Activated T-helper 2 cell treated with anti-CD3 and anti-CD28 coated beads, Interferon-gamma antibody, Interleukin-2, Interleukin-4, amounts not matched to agents 10 μg/mL and 5 μg/mL and 100 μg/mL, durations not matched to agents 14 hours and 24 hours and 36 hours (primary cell): Measurements from ENCODE around the gene PPT2. TPM values are rescaled to one million over a fixed set of nuclear protein-coding genes. Genes with fewer than 3 reads are reported as not detected.
A peak's percentile ranks its signal among the peaks of the same experiment; 100 is the strongest.

Experiments
- DNase-seq: peaks from one replicate; pipeline ENCODE4 v3.0.0; 2021; ENCODE audit warnings: low spot score
- H3K27ac Mint-ChIP-seq: one replicate; pipeline ENCODE4 v1.8.0; 2021; ENCODE audit warnings: mixed read lengths
- H3K27me3 Mint-ChIP-seq: one replicate; pipeline ENCODE4 v1.8.0; 2021; ENCODE audit warnings: low read depth, mixed read lengths
- H3K36me3 Mint-ChIP-seq: one replicate; pipeline ENCODE4 v1.8.0; 2021; ENCODE audit warnings: low read depth, mixed read lengths
- H3K4me1 Mint-ChIP-seq: one replicate; pipeline ENCODE4 v1.8.0; 2021; ENCODE audit warnings: low read depth, mixed read lengths
- H3K4me3 Mint-ChIP-seq: one replicate; pipeline ENCODE4 v1.8.0; 2021; ENCODE audit warnings: low read depth, mild to moderate bottlenecking, moderate library complexity, mixed read lengths
- H3K9me3 Mint-ChIP-seq: one replicate; pipeline ENCODE4 v1.8.0; 2021; ENCODE audit warnings: mixed read lengths
- intact Hi-C: fragments of 100-400 bp; cut with micrococcal nuclease; formaldehyde crosslinking; loops from one replicate; pipeline ENCODE4 v1.15.1; 2023
- total RNA-seq: library from RNA; stranded (reverse); gene quantifications from 2 replicates; pipeline ENCODE4 v1.2.3, GENCODE V29; 2022

The PPT2 gene
- total RNA-seq, 1 donor from 2014 or later = 11.5 TPM

GRCh38 chr6:32166411-32167061 is 12.6 kb downstream of the PPT2 start:
- intact Hi-C loops = no loop called here
- DNase-seq = no peak
- Mint-ChIP-seq H3K27ac (no peak overlapping the region), H3K36me3 (peaks cover 22% of the 10 kb centered on the region), H3K9me3 (no peaks in the 10 kb centered on the region), H3K4me1 (no peaks in the 10 kb centered on the region), H3K4me3 (no peak overlapping the region), H3K27me3 (no peaks in the 10 kb centered on the region)

- peaks cover 22% of the 10 kb centered on the region for H3K36me3 Mint-ChIP-seq
- H3K27me3 Mint-ChIP-seq = no peaks in the 10 kb centered on the region
These were observed 13.3 kb downstream of the PPT2 start for GRCh38 chr6:32167154-32167760.

DNA sequence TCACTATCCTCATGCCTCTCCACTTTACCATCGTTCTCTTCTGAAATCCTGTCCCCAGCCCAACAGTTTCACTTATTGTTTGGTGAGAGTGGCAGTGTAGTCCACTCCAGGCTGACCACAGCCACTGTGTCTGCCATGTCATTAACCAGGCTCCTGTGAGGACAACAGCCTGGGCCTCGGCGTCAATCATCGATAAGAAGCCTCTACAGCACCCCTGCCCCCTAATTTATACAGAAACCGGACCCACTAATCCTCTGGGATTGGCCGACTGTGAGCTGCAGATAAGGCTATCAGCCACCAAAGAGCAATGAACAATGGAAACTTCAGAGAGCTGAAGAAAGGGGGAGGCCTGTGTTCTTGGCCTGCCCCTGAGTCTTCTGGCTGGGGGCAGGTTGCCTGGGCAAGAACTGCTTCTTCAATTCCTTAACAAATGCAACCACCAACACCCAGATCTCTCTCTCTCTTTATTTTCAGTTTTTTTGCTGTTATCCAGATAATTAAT is 13.9 kb downstream of the PPT2 start:
- peak overlapping the region; percentile 7 for H3K27ac Mint-ChIP-seq
- H3K36me3 Mint-ChIP-seq = peaks cover 22% of the 10 kb centered on the region
- H3K4me3 Mint-ChIP-seq = no peak overlapping the region
- H3K27me3 Mint-ChIP-seq = no peaks in the 10 kb centered on the region
- DNase-seq = no peak
- intact Hi-C loops = no loop called here
- H3K9me3 Mint-ChIP-seq = no peaks in the 10 kb centered on the region
- H3K4me1 Mint-ChIP-seq = peaks cover 3% of the 10 kb centered on the region

More at GRCh38 chr6:32167154-32167760, 13.3 kb downstream of the PPT2 start:
- H3K9me3 Mint-ChIP-seq = no peaks in the 10 kb centered on the region
- intact Hi-C loops = no loop called here
- no peaks in the 10 kb centered on the region for H3K4me1 Mint-ChIP-seq
- H3K27ac Mint-ChIP-seq = no peak overlapping the region
- DNase-seq = no peak
- H3K4me3 Mint-ChIP-seq = no peak overlapping the region

GRCh38 chr6:32168350-32168749 is 14.4 kb downstream of the PPT2 start:
- no peak for DNase-seq
- peaks cover 22% of the 10 kb centered on the region for H3K36me3 Mint-ChIP-seq
- intact Hi-C loops = no loop called here
- no peak overlapping the region for H3K4me3 Mint-ChIP-seq
- H3K27me3 Mint-ChIP-seq = no peaks in the 10 kb centered on the region
- H3K27ac Mint-ChIP-seq = no peak overlapping the region
- H3K9me3 Mint-ChIP-seq = no peaks in the 10 kb centered on the region
- H3K4me1 Mint-ChIP-seq = peaks cover 5% of the 10 kb centered on the region

- H3K4me3 Mint-ChIP-seq = no peak overlapping the region
- no peaks in the 10 kb centered on the region for H3K9me3 Mint-ChIP-seq
- no peak for DNase-seq
- H3K36me3 Mint-ChIP-seq = peaks cover 22% of the 10 kb centered on the region
- peaks cover 12% of the 10 kb centered on the region for H3K4me1 Mint-ChIP-seq
- H3K27me3 Mint-ChIP-seq = no peaks in the 10 kb centered on the region
- intact Hi-C loops = no loop called here
- H3K27ac Mint-ChIP-seq = no peak overlapping the region
These were observed 15.1 kb downstream of the PPT2 start for GRCh38 chr6:32168807-32169591.

DNA sequence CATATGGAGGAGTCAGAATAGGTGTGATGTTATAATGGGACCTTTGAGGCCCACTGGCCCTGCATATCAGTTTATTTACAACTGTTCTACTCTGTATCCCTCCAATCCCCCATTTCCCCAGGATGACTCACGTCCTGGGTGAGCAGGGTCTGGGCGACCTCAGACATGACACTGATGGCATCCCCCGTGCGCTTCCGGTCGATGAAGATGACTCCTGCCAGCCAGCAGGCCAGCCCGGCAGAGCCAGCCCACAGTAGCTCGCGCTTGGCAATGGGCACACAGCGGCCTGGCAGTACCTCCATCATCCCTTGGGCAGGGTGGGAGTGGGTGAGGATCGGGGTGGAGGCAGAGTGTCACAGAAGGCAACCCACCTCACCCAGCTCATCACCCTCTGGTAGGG is 16.4 kb downstream of the PPT2 start:
- H3K4me1 Mint-ChIP-seq = peaks cover 18% of the 10 kb centered on the region
- H3K27ac Mint-ChIP-seq = no peak overlapping the region

DNA sequence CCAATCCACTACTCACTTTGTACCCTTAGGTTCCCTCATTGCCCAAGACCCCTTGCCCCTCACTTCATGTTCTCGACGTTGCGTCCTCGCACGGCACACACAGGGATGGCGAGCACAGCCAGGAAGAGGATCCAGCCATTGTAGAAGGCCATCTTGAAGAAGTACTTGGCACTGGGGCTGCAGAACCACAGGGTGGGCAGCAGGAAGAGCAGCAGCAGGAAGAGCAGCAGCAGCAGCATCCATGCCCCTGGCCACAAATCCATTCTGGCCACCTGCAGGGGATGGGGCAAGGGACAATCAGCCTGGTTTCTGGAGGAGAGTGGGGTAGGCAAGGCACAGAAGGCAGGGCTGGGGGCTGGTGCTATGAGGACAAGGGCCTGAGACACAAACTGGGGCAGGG is 17.3 kb downstream of the PPT2 start:
- no peak for DNase-seq
- H3K4me1 Mint-ChIP-seq = peaks cover 20% of the 10 kb centered on the region
- H3K27ac Mint-ChIP-seq = no peak overlapping the region

More for the DNA sequence above, 16.4 kb downstream of the PPT2 start:
- H3K27me3 Mint-ChIP-seq = no peaks in the 10 kb centered on the region
- H3K9me3 Mint-ChIP-seq = no peaks in the 10 kb centered on the region
- intact Hi-C loops = loop anchor here (10.0 kb wide), 2 partner anchors 335 to 515 kb away; partner anchors contain the start of genes APOM and BAG6
- peaks cover 25% of the 10 kb centered on the region for H3K36me3 Mint-ChIP-seq
- no peak for DNase-seq
- no peak overlapping the region for H3K4me3 Mint-ChIP-seq

DNA sequence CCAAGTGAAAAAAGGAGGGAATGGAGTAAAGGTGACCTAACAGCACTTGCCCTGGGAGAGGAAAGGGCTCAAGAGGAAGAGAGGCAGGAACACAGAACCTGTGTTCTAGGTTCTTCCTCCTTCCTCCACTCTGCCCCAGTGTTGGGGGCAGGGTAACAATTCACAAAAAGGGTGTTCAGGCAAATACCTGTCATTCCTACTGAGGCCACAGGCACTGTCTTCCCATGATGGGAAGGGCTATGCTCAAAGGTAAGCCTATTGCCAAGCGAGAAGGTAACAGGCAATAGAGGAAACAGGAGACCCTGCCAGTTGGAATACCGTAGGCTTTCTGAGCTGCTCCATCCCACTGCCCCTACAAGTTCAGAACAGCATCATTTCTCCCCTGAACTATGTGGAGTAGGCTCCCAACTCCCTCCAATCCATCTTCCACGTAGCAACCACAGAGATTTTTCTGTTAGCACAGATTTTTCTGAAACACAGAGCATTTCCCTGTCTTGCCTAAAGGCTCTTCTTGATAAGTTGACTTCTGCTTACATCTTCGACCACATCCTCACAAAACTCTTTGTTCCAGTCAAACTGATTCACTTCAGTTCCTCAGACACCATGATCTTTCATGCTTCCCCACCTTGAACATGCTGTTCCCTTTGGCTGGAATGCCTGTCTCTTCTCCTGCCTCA is 19.2 kb downstream of the PPT2 start:
- no peak for DNase-seq
- Mint-ChIP-seq H3K36me3 (peaks cover 21% of the 10 kb centered on the region), H3K4me1 (peaks cover 35% of the 10 kb centered on the region), H3K9me3 (no peaks in the 10 kb centered on the region), H3K27ac (no peak overlapping the region), H3K4me3 (no peak overlapping the region), H3K27me3 (no peaks in the 10 kb centered on the region)
- intact Hi-C loops = loop anchor here (10.0 kb wide), 2 partner anchors 338 to 518 kb away; partner anchors contain the start of genes APOM and BAG6

More for the DNA sequence above, 17.3 kb downstream of the PPT2 start:
- Mint-ChIP-seq H3K27me3 (no peaks in the 10 kb centered on the region), H3K9me3 (no peaks in the 10 kb centered on the region), H3K4me3 (no peak overlapping the region), H3K36me3 (peaks cover 25% of the 10 kb centered on the region)
- intact Hi-C loops = loop anchor here (10.0 kb wide), 2 partner anchors 336 to 516 kb away; partner anchors contain the start of genes APOM and BAG6

DNA sequence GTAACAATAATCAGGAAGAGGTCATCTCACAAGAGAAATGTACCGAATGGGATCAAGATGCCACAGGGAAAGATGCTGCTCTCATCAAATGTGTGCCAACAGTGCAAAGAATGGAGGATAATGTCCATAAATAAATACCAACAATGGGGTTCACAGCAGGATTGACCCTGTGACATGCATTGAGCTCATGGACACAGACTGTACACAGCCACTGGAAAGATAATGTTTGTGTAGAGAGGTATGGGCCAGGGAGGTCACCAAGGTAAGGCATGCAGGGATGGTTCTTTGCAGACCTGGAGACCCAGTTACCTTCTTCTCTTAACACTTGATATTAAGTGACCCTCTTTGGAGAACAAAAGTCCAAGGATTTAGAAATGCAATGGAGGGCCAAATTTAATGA is 20.5 kb downstream of the PPT2 start:
- Mint-ChIP-seq H3K4me1 (peaks cover 43% of the 10 kb centered on the region), H3K4me3 (peak overlapping the region; percentile 64), H3K27me3 (no peaks in the 10 kb centered on the region), H3K36me3 (peaks cover 25% of the 10 kb centered on the region), H3K27ac (no peak overlapping the region), H3K9me3 (no peaks in the 10 kb centered on the region)
- DNase-seq = no peak
- intact Hi-C loops = loop anchor here (10.0 kb wide), 2 partner anchors 340 to 520 kb away; partner anchors contain the start of genes APOM and BAG6

DNA sequence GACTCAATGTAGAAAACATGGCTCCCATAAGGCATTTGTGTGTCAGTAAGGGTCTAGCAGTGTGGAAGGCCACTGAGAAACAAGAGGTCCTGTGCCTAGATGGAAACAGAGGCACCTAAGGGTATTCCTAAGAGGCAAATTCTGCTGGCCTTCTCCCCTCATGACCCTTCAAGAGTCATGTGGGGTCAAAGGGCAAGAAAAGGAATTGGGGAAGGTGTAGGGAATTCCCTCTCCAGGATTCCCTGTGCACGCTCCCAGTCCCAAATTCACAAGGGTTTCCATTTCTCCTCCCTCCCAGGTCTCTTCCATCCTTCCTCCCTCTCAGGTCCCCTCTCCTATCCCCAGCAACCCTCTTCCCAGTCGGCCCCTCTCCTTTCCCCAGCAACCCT is 21.4 kb downstream of the PPT2 start:
- DNase-seq = no peak
- H3K27ac Mint-ChIP-seq = no peak overlapping the region
- peaks cover 48% of the 10 kb centered on the region for H3K4me1 Mint-ChIP-seq
- no peaks in the 10 kb centered on the region for H3K9me3 Mint-ChIP-seq
- H3K27me3 Mint-ChIP-seq = no peaks in the 10 kb centered on the region
- H3K36me3 Mint-ChIP-seq = peaks cover 22% of the 10 kb centered on the region
- intact Hi-C loops = loop anchor here (5.0 to 10.0 kb wide), 4 partner anchors 218 to 797 kb away; partner anchors contain the start of genes APOM, BAG6, NELFE and SKIC2
- H3K4me3 Mint-ChIP-seq = peak overlapping the region; percentile 96

GRCh38 chr6:32175711-32176475 is 22.0 kb downstream of the PPT2 start, which contains the start of gene AGPAT1:
Gene AGPAT1 (minus strand): TSS chr6:32176084. CDS start chr6:32171496, 4,588 bp downstream.
- peaks cover 54% of the 10 kb centered on the region for H3K4me1 Mint-ChIP-seq
- H3K4me3 Mint-ChIP-seq = peak within 1 kb of the TSS; percentile 96
- H3K36me3 Mint-ChIP-seq = peaks cover 28% of the 10 kb centered on the region
- H3K9me3 Mint-ChIP-seq = no peaks in the 10 kb centered on the region
- H3K27me3 Mint-ChIP-seq = no peaks in the 10 kb centered on the region
- intact Hi-C loops = loop anchor here (1.0 to 10.0 kb wide), 5 partner anchors 22 to 796 kb away; partner anchors contain the start of genes APOM, BAG6, NELFE and PPT2
- DNase-seq = peak; percentile 95
- H3K27ac Mint-ChIP-seq = peak within 1 kb of the TSS; percentile 97
